HCT116 (cell line): ENCODE measurements around the gene FGF1. TPM values are rescaled to one million over a fixed set of nuclear protein-coding genes. Genes with fewer than 3 reads are reported as not detected.

Source experiments
- ATAC-seq: fragments of 200-7000 bp; cut with Tn5 transposase; 2 replicates; pipeline ENCODE4 v1.9.1; 2020; ENCODE audit warnings: mild to moderate bottlenecking, moderate library complexity
- BruUV-seq: library from RNA; stranded (reverse); fragments of 400-500 nt; replicated peaks from 2 replicates; lab custom pipeline; 2021; lab: Mats Ljungman, UMichigan
- CTCF ChIA-PET: fragments of 300-600 bp; sonication (Branson Sonifier 250); formaldehyde crosslinking; loops from one replicate; lab custom pipeline; 2021; ENCODE audit warnings: antibody characterized with exemption; lab: Charles Lee
- POLR2A ChIA-PET: fragments of 300-600, 350-600 bp; sonication (Branson Sonifier 250); formaldehyde crosslinking; loops from one replicate; lab custom pipeline; 2021; ENCODE audit warnings: antibody characterized with exemption; lab: Charles Lee
- RAD21 ChIA-PET, 2 experiments: fragments of 300-600 bp; sonication (Branson Sonifier 250); formaldehyde crosslinking; loops; one replicate each; lab custom pipeline; 2023; ENCODE audit warnings: low total read pairs in 2 of 2; ENCODE audit not compliant: uncharacterized antibody in 2 of 2, unreplicated experiment in 2 of 2, low non-redundant PET in 1 of 2; lab: Charles Lee
- DNase-seq: peaks from one replicate; pipeline ENCODE4 v3.0.0-alpha.2; 2010; ENCODE audit warnings: low read depth, low spot score
- H2AFZ ChIP-seq: fragments of 200-600 bp; shearing (Covaris generic), sonication (generic); 2 replicates; pipeline ENCODE4 v1.6.1; 2017; ENCODE audit warnings: low read depth, mixed run types, mixed read lengths, antibody characterized with exemption, low read length; ENCODE audit not compliant: poor library complexity, severe bottlenecking
- H3K27ac ChIP-seq: 2 replicates; pipeline ENCODE4 v1.5.1; 2012; ENCODE audit warnings: low read depth, low read length
- H3K27me3 ChIP-seq: fragments of 200-600 bp; sonication (generic); 2 replicates; pipeline ENCODE4 v1.6.1; 2016; ENCODE audit warnings: mixed run types, low read length, mixed read lengths; ENCODE audit not compliant: insufficient read depth
- H3K36me3 ChIP-seq, 2 experiments: fragments of 200-500 bp in 1 of 2; fragments of 200-600 bp in 1 of 2; sonication (Bioruptor generic) in 1 of 2; sonication (generic) in 1 of 2; 2 replicates each; pipeline versions ENCODE4 v1.5.1 to v1.6.1; 2014 to 2016; ENCODE audit warnings: low read length in 2 of 2, inconsistent platforms in 1 of 2, mixed read lengths in 1 of 2, mixed run types in 1 of 2; ENCODE audit not compliant: insufficient read depth in 2 of 2, control insufficient read depth in 1 of 2
- H3K4me1 ChIP-seq, 2 experiments: fragments of 200-600 bp in 1 of 2; sonication (generic) in 1 of 2; 2 replicates each; pipeline versions ENCODE4 v1.5.1 to v1.6.1; 2012 to 2017; ENCODE audit warnings: low read length in 2 of 2, inconsistent platforms in 1 of 2, mild to moderate bottlenecking in 1 of 2, mixed read lengths in 1 of 2, mixed run types in 1 of 2, moderate library complexity in 1 of 2; ENCODE audit not compliant: insufficient read depth in 2 of 2, control insufficient read depth in 1 of 2
- H3K4me2 ChIP-seq: fragments of 200-600 bp; sonication (generic); 2 replicates; pipeline ENCODE4 v1.6.1; 2017; ENCODE audit warnings: mixed run types, low read length, mixed read lengths
- H3K4me3 ChIP-seq, 2 experiments: fragments of 200-600 bp in 1 of 2; sonication (generic) in 1 of 2; replicated peaks in 1 of 2; 2 replicates each; pipeline ENCODE4 v1.5.1; 2011 to 2016; ENCODE audit warnings: low read length in 2 of 2, control low read depth in 1 of 2, low read depth in 1 of 2, mild to moderate bottlenecking in 1 of 2, mixed read lengths in 1 of 2, mixed run types in 1 of 2
- H3K79me2 ChIP-seq: fragments of 200-600 bp; sonication (generic); 2 replicates; pipeline ENCODE4 v1.6.1; 2017; ENCODE audit warnings: mild to moderate bottlenecking, mixed run types, low read length, moderate library complexity, mixed read lengths; ENCODE audit not compliant: insufficient read depth
- H3K9ac ChIP-seq: fragments of 200-600 bp; sonication (generic); 2 replicates; pipeline ENCODE4 v1.6.1; 2016; ENCODE audit warnings: low read length, mixed read lengths
- H3K9me2 ChIP-seq: fragments of 200-600 bp; sonication (generic), shearing (Covaris generic); 2 replicates; pipeline ENCODE4 v1.6.1; 2017; ENCODE audit warnings: mixed run types, mild to moderate bottlenecking, moderate library complexity; ENCODE audit not compliant: insufficient read depth
- H3K9me3 ChIP-seq, 2 experiments: fragments of 200-500 bp in 1 of 2; fragments of 200-600 bp in 1 of 2; sonication (Bioruptor generic) in 1 of 2; sonication (generic) in 1 of 2; 2 replicates each; pipeline ENCODE4 v1.6.1; 2014 to 2017; ENCODE audit warnings: low read length in 2 of 2, mixed read lengths in 2 of 2, inconsistent platforms in 1 of 2, low read depth in 1 of 2, mild to moderate bottlenecking in 1 of 2, mixed run types in 1 of 2, moderate library complexity in 1 of 2; ENCODE audit not compliant: control insufficient read depth in 1 of 2, insufficient read depth in 1 of 2
- H4K20me1 ChIP-seq: fragments of 200-600 bp; sonication (generic), shearing (Covaris generic); 2 replicates; pipeline ENCODE4 v1.6.1; 2017; ENCODE audit warnings: mixed run types, mild to moderate bottlenecking, moderate library complexity; ENCODE audit not compliant: insufficient read depth
- CTCF ChIP-seq, 3 experiments: fragments of 200-600 bp in 1 of 3; sonication (generic) in 1 of 3; IDR thresholded peaks in 2 of 3; conservative IDR thresholded peaks in 1 of 3; 2 replicates each; pipeline ENCODE4 v1.5.1; 2012 to 2017; ENCODE audit warnings: low read depth in 2 of 3, low read length in 2 of 3, antibody characterized with exemption in 1 of 3, borderline replicate concordance in 1 of 3, control low read depth in 1 of 3, mild to moderate bottlenecking in 1 of 3, mixed read lengths in 1 of 3, mixed run types in 1 of 3, moderate library complexity in 1 of 3; ENCODE audit not compliant: insufficient read depth in 1 of 3
- EGR1 ChIP-seq: IDR thresholded peaks from 2 replicates; pipeline ENCODE4 v1.6.1; 2012; ENCODE audit warnings: low read depth
- JUND ChIP-seq: IDR thresholded peaks from 2 replicates; pipeline ENCODE4 v1.6.1; 2012
- POLR2A ChIP-seq: IDR thresholded peaks from 2 replicates; pipeline ENCODE4 v1.7.0; 2011; ENCODE audit warnings: borderline replicate concordance; ENCODE audit not compliant: insufficient read depth, insufficient read length; ENCODE audit errors: extremely low read depth
- RAD21 ChIP-seq: IDR thresholded peaks from 2 replicates; pipeline ENCODE4 v1.6.1; 2012; ENCODE audit warnings: low read depth, mild to moderate bottlenecking
- ZBTB33 ChIP-seq: IDR thresholded peaks from 2 replicates; pipeline ENCODE4 v1.6.1; 2011; ENCODE audit warnings: mild to moderate bottlenecking, low read length, moderate library complexity; ENCODE audit not compliant: insufficient replicate concordance; ENCODE audit errors: extremely low read depth
- intact Hi-C: fragments of 100-400 bp; cut with micrococcal nuclease; formaldehyde crosslinking; loops from 2 replicates; pipeline ENCODE4 v1.10.0; 2022
- total RNA-seq: library from RNA; stranded (reverse); gene quantifications from one replicate; pipeline ENCODE4 v1.2.1, GENCODE V29; 2021; ENCODE audit not compliant: unreplicated experiment

Gene FGF1
- total RNA-seq, 1 experiment from 2014 or later, result not detected

DNA sequence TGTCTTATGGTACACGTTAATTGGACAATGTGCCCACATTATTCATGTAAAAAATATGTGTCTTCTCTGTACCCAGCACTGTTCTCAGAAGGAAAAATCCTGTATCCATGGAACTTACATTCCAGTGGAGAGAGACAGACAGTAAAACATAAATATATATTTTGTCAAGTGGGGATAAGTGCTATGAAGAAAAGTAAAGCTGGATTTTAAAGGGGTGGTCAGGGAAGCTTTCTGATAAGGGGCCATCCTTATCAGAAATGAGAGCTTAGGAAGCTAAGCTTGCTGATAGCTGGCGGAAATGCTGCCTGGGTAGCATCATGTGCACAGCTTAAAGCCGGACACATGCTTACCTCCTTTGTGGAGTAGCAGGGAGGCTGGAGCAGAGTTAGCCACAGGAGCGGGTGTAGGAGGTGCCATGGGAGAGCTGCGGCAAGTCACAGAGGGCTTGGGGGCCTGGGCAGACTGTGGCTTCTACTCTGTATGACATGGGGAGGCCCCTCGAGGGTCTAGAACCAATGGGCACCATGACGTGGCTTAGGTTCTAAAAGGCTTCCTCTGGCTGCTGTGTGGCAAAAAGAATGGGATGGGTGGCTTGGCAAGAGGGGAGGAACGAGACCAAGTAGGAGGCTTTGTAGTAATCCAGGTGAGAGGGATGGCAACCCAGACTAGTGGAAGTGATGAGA lies 141.7 kb downstream of the FGF1 start:
- intact Hi-C loops, result no loop called here
- H3K9ac ChIP-seq, result no peak overlapping the region
- H4K20me1 ChIP-seq, result no peaks in the 10 kb centered on the region
- H2AFZ ChIP-seq, result no peak overlapping the region
- no peaks in the 10 kb centered on the region for H3K27me3 ChIP-seq
- H3K4me2 ChIP-seq, result no peak overlapping the region
- no peaks in the 10 kb centered on the region for H3K9me2 ChIP-seq
- ATAC-seq (no peak), DNase-seq (no peak)
- ChIA-PET POLR2A (interaction anchor here (1.8 kb wide), 1 partner anchor 99 kb away, joined by 4 read pairs; no protein-coding TSS in a partner anchor), CTCF (interaction anchor here (0.6 kb wide), 1 partner anchor 392 kb away, joined by 7 read pairs; no protein-coding TSS in a partner anchor), RAD21 (no interaction called here)
- no TSS peak for BruUV-seq
- no peak overlapping the region for H3K27ac ChIP-seq
- H3K4me3 ChIP-seq, result no peak overlapping the region
- no peaks in the 10 kb centered on the region for H3K79me2 ChIP-seq
- no peak for TF ChIP-seq ZBTB33
- no peak for TF ChIP-seq POLR2A
- TF ChIP-seq RAD21, result no peak
- TF ChIP-seq EGR1, result no peak
- TF ChIP-seq JUND, result no peak
- no peak for TF ChIP-seq CTCF (IDR thresholded peaks at IDR 0.05 in 2 of 3, conservative IDR thresholded peaks at IDR 0.05 in 1 of 3; ENCODE audit: borderline replicate concordance in 1 of 3, insufficient read depth in 1 of 3, low read depth in 2 of 3, low read length in 2 of 3)
- H3K4me1 ChIP-seq, result peaks cover 12 to 40% of the 10 kb centered on the region in 2 experiments
- H3K36me3 ChIP-seq, result no peaks in the 10 kb centered on the region
- no peaks in the 10 kb centered on the region for H3K9me3 ChIP-seq
